ENCODE results near the gene LRGUK. TPM values are rescaled to one million over a fixed set of nuclear protein-coding genes. Genes with fewer than 3 reads are reported as not detected.

Gene LRGUK
- total RNA-seq, 1 donor, result 0.43 TPM

DNA sequence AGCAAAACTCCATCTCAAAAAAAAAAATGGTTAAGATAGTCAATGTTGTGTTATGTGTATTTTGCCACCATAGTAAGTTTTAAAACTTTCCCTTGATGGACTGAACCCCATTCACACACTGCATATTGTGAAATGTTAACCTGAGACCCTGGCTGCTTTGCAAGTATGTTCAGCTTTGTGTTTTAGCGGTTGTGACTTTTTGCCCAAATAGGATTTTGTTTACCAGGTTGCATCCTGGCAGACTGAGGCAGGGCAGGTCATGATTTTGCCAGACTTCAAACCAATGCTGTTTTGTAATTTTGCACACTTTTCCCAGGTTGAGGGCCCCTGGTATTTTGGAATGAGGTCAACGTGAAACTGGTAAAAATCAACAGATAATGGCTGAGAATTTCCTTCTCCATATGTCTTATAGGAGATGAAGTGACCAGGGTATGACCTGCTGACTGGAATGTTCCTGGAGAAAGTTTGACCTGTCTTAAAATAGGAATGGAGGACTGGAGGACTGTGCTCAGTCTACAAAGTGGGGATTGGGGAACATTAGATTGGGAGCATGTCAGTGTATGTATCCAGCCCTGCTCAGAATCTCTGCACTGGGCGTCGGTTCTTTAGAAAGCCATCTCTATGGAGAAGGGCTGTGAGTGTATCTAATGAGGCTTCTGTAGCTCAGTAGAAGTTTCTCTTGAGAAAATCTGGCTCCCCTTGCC is 76.2 kb downstream of the LRGUK start:
- H3K4me3 ChIP-seq (ENCODE audit: low read depth, low read length), result no peak overlapping the region
- TF ChIP-seq, protein P1, sequence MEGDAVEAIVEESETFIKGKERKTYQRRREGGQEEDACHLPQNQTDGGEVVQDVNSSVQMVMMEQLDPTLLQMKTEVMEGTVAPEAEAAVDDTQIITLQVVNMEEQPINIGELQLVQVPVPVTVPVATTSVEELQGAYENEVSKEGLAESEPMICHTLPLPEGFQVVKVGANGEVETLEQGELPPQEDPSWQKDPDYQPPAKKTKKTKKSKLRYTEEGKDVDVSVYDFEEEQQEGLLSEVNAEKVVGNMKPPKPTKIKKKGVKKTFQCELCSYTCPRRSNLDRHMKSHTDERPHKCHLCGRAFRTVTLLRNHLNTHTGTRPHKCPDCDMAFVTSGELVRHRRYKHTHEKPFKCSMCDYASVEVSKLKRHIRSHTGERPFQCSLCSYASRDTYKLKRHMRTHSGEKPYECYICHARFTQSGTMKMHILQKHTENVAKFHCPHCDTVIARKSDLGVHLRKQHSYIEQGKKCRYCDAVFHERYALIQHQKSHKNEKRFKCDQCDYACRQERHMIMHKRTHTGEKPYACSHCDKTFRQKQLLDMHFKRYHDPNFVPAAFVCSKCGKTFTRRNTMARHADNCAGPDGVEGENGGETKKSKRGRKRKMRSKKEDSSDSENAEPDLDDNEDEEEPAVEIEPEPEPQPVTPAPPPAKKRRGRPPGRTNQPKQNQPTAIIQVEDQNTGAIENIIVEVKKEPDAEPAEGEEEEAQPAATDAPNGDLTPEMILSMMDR (IDR thresholded peaks at IDR 0.05; ENCODE audit: insufficient read depth, low read depth, low read length), result no peak
- no peak for DNase-seq (ENCODE audit: low read depth)

- no peak for DNase-seq (ENCODE audit: low read depth)
- H3K4me3 ChIP-seq (ENCODE audit: low read depth, low read length), result no peak overlapping the region
- TF ChIP-seq, protein P1 (IDR thresholded peaks at IDR 0.05; ENCODE audit: insufficient read depth, low read depth, low read length), result no peak
Observed at GRCh38 chr7:134209322-134210015, 82.3 kb downstream of the LRGUK start.

DNA sequence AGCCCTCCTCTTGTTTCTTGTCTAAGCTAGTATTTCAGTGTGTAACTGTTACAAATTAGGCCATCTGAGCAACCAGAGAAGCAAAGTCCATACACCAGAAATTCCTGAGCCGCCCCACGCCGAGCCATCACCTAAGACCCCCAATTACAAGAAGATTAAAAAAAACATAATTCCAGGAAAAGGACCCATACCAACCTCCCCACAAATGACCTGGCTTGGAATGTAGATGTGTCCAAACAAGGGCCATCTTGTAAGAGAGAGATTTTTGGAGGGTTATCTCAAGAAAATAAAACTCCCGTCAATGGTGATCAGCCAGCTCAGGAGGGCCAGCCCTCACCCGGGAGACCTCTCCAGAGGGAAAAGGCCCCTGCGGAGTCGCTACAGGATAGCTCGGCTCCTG is 83.1 kb downstream of the LRGUK start:
- DNase-seq (ENCODE audit: low read depth), result no peak
- TF ChIP-seq, protein P1 (IDR thresholded peaks at IDR 0.05; ENCODE audit: insufficient read depth, low read depth, low read length), result no peak
- H3K4me3 ChIP-seq (ENCODE audit: low read depth, low read length), result no peak overlapping the region

DNA sequence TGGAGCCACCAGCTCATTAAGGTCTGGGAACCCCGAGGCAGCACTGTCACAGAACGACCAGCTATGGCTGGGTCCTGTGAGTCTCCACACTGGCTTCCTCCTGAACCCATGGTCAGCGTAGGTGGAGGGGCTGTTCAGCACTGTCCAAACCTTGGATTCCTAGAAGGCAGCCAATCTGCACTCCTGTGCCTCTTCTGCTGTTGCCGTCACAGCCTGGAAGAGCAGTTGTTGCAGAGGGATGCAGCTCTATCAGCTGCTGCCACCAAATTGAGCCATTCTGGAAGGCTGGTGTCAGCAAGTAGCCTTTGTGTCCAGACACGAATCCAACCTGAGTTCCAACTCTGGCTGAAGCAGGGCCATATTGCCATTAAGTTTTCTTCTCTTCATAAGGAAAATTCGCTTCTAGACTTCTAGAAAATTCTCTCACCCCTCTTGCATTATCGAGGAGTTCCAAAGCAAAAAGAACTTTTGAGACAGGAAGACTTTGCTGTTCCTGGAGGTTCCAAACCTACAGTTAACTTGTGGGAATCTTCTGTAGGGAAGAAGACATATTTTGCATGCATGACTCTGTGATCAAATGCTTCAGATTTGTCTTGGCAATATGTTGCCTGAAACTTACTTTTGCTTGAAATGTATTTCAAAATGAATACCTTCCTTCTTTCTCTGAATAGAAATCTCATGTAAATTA is 84.0 kb downstream of the LRGUK start:
- DNase-seq (ENCODE audit: low read depth), result no peak
- no peak overlapping the region for H3K4me3 ChIP-seq (ENCODE audit: low read depth, low read length)
- TF ChIP-seq, protein P1 (IDR thresholded peaks at IDR 0.05; ENCODE audit: insufficient read depth, low read depth, low read length), result no peak

GRCh38 chr7:134211817-134212216 is 84.7 kb downstream of the LRGUK start:
- TF ChIP-seq, protein P1 (IDR thresholded peaks at IDR 0.05; ENCODE audit: insufficient read depth, low read depth, low read length), result no peak
- H3K4me3 ChIP-seq (ENCODE audit: low read depth, low read length), result no peak overlapping the region
- no peak for DNase-seq (ENCODE audit: low read depth)

DNA sequence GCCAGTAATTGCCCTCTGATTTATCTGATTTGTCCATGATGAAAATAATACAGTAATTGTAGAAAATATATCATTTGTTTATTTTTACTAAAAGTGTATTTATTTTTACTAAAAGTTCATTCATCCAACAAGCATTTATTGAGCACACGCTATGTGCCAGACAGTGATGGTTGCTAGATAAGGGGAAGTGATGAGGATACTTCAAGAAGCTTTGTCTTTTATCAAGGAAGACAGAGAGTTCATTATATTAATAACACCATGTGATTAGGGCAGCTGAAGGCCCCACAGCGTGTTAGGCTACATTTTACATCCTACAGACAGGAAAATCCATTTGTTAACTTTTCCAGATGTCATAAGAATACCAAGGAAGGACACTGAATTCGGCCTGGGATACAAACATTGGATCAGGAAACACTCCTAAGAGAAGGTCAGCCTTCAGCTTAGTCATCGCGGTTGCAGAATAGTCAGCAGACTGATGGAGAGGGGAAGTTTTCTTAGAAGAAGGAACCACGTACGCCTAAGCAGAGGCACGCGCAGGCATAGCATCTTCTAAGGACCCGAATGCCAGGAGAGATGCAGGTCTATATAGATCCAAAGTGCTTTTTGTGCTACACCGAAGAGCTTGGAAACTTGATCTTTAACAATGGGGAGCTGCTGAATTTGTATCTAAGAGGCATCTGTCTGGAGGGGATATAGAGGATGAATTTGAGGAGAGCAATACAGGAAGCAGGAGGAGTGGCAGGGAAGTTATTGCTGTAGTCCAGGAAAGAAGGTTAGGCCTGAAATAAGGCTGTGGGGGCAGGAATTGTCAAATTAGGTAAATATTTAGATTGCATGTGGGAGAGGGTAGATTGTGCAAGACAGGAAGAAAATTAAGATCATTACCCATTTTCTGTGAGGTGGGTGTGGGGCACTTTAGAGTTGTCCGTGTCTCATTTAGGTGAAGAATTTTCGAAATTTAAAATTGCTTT is 85.7 kb downstream of the LRGUK start:
- TF ChIP-seq, protein P1 (IDR thresholded peaks at IDR 0.05; ENCODE audit: insufficient read depth, low read depth, low read length), result no peak
- H3K4me3 ChIP-seq (ENCODE audit: low read depth, low read length), result no peak overlapping the region
- DNase-seq (ENCODE audit: low read depth), result peak; percentile 7
